KG1 (cell line): ENCODE results near the gene NR2C2.
A peak's percentile ranks its signal among the peaks of the same experiment; 100 is the strongest.

Source experiments
- DNase-seq: peaks from one replicate; lab custom pipeline; 2025; lab: John Stamatoyannopoulos, UW

NR2C2 gene

GRCh38 chr3:15064299-15064834 is 117.0 kb downstream of the NR2C2 start:
- DNase-seq = no peak

- DNase-seq = peak; percentile 53
Measured at GRCh38 chr3:15064835-15065549, 117.6 kb downstream of the NR2C2 start, which contains the start of gene MRPS25. TSS of gene MRPS25 (minus strand) at chr3:15065315. CDS start at chr3:15065194, 121 bp downstream.

- no peak for DNase-seq
Measured at GRCh38 chr3:15065550-15066007, 118.2 kb downstream of the NR2C2 start.

GRCh38 chr3:15066467-15066866 is 119.1 kb downstream of the NR2C2 start:
- DNase-seq = no peak

GRCh38 chr3:15069441-15069840 is 122.1 kb downstream of the NR2C2 start:
- no peak for DNase-seq

- no peak for DNase-seq
Measured at GRCh38 chr3:15071699-15072098, 124.3 kb downstream of the NR2C2 start.

- DNase-seq = no peak
Measured at GRCh38 chr3:15074500-15074899, 127.1 kb downstream of the NR2C2 start.

- DNase-seq = no peak
Measured at GRCh38 chr3:15079091-15079490, 131.7 kb downstream of the NR2C2 start.

- DNase-seq = no peak
Measured at GRCh38 chr3:15081960-15082664, 134.7 kb downstream of the NR2C2 start.

- no peak for DNase-seq
Measured at GRCh38 chr3:15083252-15083651, 135.9 kb downstream of the NR2C2 start.

- DNase-seq = no peak
Measured at GRCh38 chr3:15086263-15086662, 138.9 kb downstream of the NR2C2 start.

- DNase-seq = no peak
Measured at GRCh38 chr3:15086699-15087098, 139.3 kb downstream of the NR2C2 start.

GRCh38 chr3:15089201-15089600 is 141.8 kb downstream of the NR2C2 start:
- DNase-seq = no peak

GRCh38 chr3:15091575-15091974 is 144.2 kb downstream of the NR2C2 start:
- no peak for DNase-seq

GRCh38 chr3:15092686-15093085 is 145.3 kb downstream of the NR2C2 start:
- DNase-seq = no peak

- DNase-seq = no peak
Measured at GRCh38 chr3:15094187-15094875, 146.9 kb downstream of the NR2C2 start.

GRCh38 chr3:15096046-15096445 is 148.7 kb downstream of the NR2C2 start:
- DNase-seq = no peak

GRCh38 chr3:15097891-15098290 is 150.5 kb downstream of the NR2C2 start:
- peak; percentile 27 for DNase-seq
